H9 (cell line): ENCODE measurements around the gene FCHO1. TPM values are rescaled to one million over a fixed set of nuclear protein-coding genes. Genes with fewer than 3 reads are reported as not detected.

Experiments
- DNase-seq: peaks from one replicate; pipeline ENCODE4 v3.0.0-alpha.2; 2017
- H2AFZ ChIP-seq: one replicate; pipeline ENCODE4 v1.6.1; 2013; ENCODE audit warnings: mild to moderate bottlenecking, low read length, control low read depth, moderate library complexity
- H2AK5ac ChIP-seq: 2 replicates; pipeline ENCODE4 v1.6.1; 2013; ENCODE audit warnings: low read length, control low read depth, mixed read lengths; ENCODE audit not compliant: insufficient read length
- H2BK120ac ChIP-seq: one replicate; pipeline ENCODE4 v1.6.1; 2013; ENCODE audit warnings: low read depth, mild to moderate bottlenecking, low read length, control low read depth, inconsistent platforms; ENCODE audit not compliant: poor library complexity, severe bottlenecking
- H2BK12ac ChIP-seq: 2 replicates; pipeline ENCODE4 v1.6.1; 2013; ENCODE audit warnings: low read length, control low read depth, mixed read lengths, low read depth; ENCODE audit not compliant: insufficient read length
- H2BK15ac ChIP-seq: 2 replicates; pipeline ENCODE4 v1.6.1; 2013; ENCODE audit warnings: low read depth, low read length, control low read depth
- H2BK20ac ChIP-seq: one replicate; pipeline ENCODE4 v1.6.1; 2013; ENCODE audit warnings: low read depth, mild to moderate bottlenecking, low read length, control low read depth, inconsistent platforms; ENCODE audit not compliant: poor library complexity, severe bottlenecking
- H2BK5ac ChIP-seq: 2 replicates; pipeline ENCODE4 v1.6.1; 2013; ENCODE audit warnings: low read length, control low read depth, mixed read lengths; ENCODE audit not compliant: insufficient read length
- H3K14ac ChIP-seq: 2 replicates; pipeline ENCODE4 v1.6.1; 2013; ENCODE audit warnings: low read length, control low read depth; ENCODE audit not compliant: insufficient read depth
- H3K18ac ChIP-seq: 2 replicates; pipeline ENCODE4 v1.6.1; 2013; ENCODE audit warnings: low read depth, mild to moderate bottlenecking, mixed read lengths, low read length, control low read depth; ENCODE audit not compliant: insufficient read length
- H3K23ac ChIP-seq: 2 replicates; pipeline ENCODE4 v1.6.1; 2013; ENCODE audit warnings: low read length, control low read depth, mixed read lengths, low read depth; ENCODE audit not compliant: insufficient read length
- H3K23me2 ChIP-seq: 2 replicates; pipeline ENCODE4 v1.6.1; 2013; ENCODE audit warnings: low read depth, mild to moderate bottlenecking, mixed read lengths, low read length, control low read depth; ENCODE audit not compliant: insufficient read length, poor library complexity, severe bottlenecking
- H3K27ac ChIP-seq: 2 replicates; pipeline ENCODE4 v1.5.1; 2013; ENCODE audit warnings: low read length, control low read depth, mixed read lengths, low read depth; ENCODE audit not compliant: insufficient read length
- H3K27me3 ChIP-seq: 2 replicates; pipeline ENCODE4 v1.6.1; 2013; ENCODE audit warnings: low read length, control low read depth, inconsistent platforms; ENCODE audit not compliant: insufficient read depth
- H3K4ac ChIP-seq: 2 replicates; pipeline ENCODE4 v1.6.1; 2013; ENCODE audit warnings: low read depth, mild to moderate bottlenecking, control low read depth, inconsistent platforms, low read length, moderate library complexity
- H3K4me1 ChIP-seq: 2 replicates; pipeline ENCODE4 v1.6.1; 2013; ENCODE audit warnings: low read length, control low read depth, inconsistent platforms; ENCODE audit not compliant: insufficient read depth
- H3K4me2 ChIP-seq: 2 replicates; pipeline ENCODE4 v1.6.1; 2013; ENCODE audit warnings: low read length, control low read depth, mixed read lengths; ENCODE audit not compliant: insufficient read length, insufficient read depth
- H3K56ac ChIP-seq: 2 replicates; pipeline ENCODE4 v1.6.1; 2013; ENCODE audit warnings: low read depth, mild to moderate bottlenecking, mixed read lengths, low read length, control low read depth; ENCODE audit not compliant: insufficient read length
- H3K79me1 ChIP-seq: 2 replicates; pipeline ENCODE4 v1.6.1; 2013; ENCODE audit warnings: low read depth, mild to moderate bottlenecking, moderate library complexity, low read length, control low read depth, inconsistent platforms; ENCODE audit not compliant: insufficient read depth, poor library complexity, severe bottlenecking
- H3K79me2 ChIP-seq: 2 replicates; pipeline ENCODE4 v1.6.1; 2013; ENCODE audit warnings: low read length, control low read depth, inconsistent platforms; ENCODE audit not compliant: insufficient read depth
- H3K9ac ChIP-seq: 2 replicates; pipeline ENCODE4 v1.6.1; 2013; ENCODE audit warnings: low read length, control low read depth, mixed read lengths; ENCODE audit not compliant: insufficient read length; ENCODE audit errors: extremely low read depth
- H3K9me3 ChIP-seq: one replicate; pipeline ENCODE4 v1.6.1; 2013; ENCODE audit warnings: low read depth, low read length, inconsistent platforms; ENCODE audit not compliant: control insufficient read depth
- H3T11ph ChIP-seq: one replicate; pipeline ENCODE4 v1.6.1; 2013; ENCODE audit warnings: mild to moderate bottlenecking, low read length, control low read depth, inconsistent platforms
- H4K20me1 ChIP-seq: one replicate; pipeline ENCODE4 v1.6.1; 2013; ENCODE audit not compliant: control insufficient read depth, insufficient read length, insufficient read depth
- H4K5ac ChIP-seq: 2 replicates; pipeline ENCODE4 v1.6.1; 2013; ENCODE audit warnings: low read depth, mild to moderate bottlenecking, mixed read lengths, low read length, control low read depth; ENCODE audit not compliant: insufficient read length
- H4K8ac ChIP-seq: replicated peaks from 2 replicates; pipeline ENCODE4 v1.6.1; 2013; ENCODE audit warnings: low read length, control low read depth, mixed read lengths, low read depth; ENCODE audit not compliant: insufficient read length
- H4K91ac ChIP-seq: 2 replicates; pipeline ENCODE4 v1.6.1; 2013; ENCODE audit warnings: low read depth, mild to moderate bottlenecking, moderate library complexity, mixed read lengths, low read length, control low read depth; ENCODE audit not compliant: insufficient read length
- H3K27ac Mint-ChIP-seq, 3 experiments: 2 replicates in 2 of 3; 3 replicates in 1 of 3; pipeline ENCODE4 v1.8.0; 2020 to 2021; ENCODE audit warnings: mixed read lengths in 3 of 3, mild to moderate bottlenecking in 1 of 3, moderate library complexity in 1 of 3
- H3K27me3 Mint-ChIP-seq: 2 replicates; pipeline ENCODE4 v1.8.0; 2021; ENCODE audit warnings: low read depth, mild to moderate bottlenecking, moderate library complexity, mixed read lengths
- H3K36me3 Mint-ChIP-seq, 3 experiments: 2 replicates in 2 of 3; 3 replicates in 1 of 3; pipeline ENCODE4 v1.8.0; 2020 to 2021; ENCODE audit warnings: low read depth in 3 of 3, mixed read lengths in 3 of 3; ENCODE audit not compliant: insufficient read depth in 1 of 3
- H3K4me1 Mint-ChIP-seq, 2 experiments: 2 replicates each; pipeline ENCODE4 v1.8.0; 2020; ENCODE audit warnings: mixed read lengths in 2 of 2
- H3K4me3 Mint-ChIP-seq, 2 experiments: 2 replicates in 1 of 2; 3 replicates in 1 of 2; pipeline ENCODE4 v1.8.0; 2020 to 2021; ENCODE audit warnings: mild to moderate bottlenecking in 2 of 2, mixed read lengths in 2 of 2, moderate library complexity in 1 of 2
- H3K9me3 Mint-ChIP-seq, 2 experiments: 2 replicates in 1 of 2; 3 replicates in 1 of 2; pipeline ENCODE4 v1.8.0; 2020; ENCODE audit warnings: mild to moderate bottlenecking in 2 of 2, mixed read lengths in 2 of 2, moderate library complexity in 1 of 2
- CTCF ChIP-seq: fragments of 200-600 bp; sonication (generic); conservative IDR thresholded peaks from 3 replicates; pipeline ENCODE4 v1.8.0; 2021; ENCODE audit warnings: antibody characterized with exemption, mild to moderate bottlenecking
- WGBS: extraction: QIAGEN DNeasy Blood & Tissue Kit; methylation state at CpG from one replicate; pipeline ENCODE4 v1.1.7; 2013; ENCODE audit warnings: missing lambda C conversion rate, low lambda C conversion rate, mixed read lengths; ENCODE audit not compliant: insufficient read length; ENCODE audit errors: extremely low coverage; 5-methylcytosine and 5-hydroxymethylcytosine counted together
- total RNA-seq: library from RNA; stranded (reverse); gene quantifications from 2 replicates; pipeline ENCODE4 v1.2.1, GENCODE V29; 2021

FCHO1 gene
- total RNA-seq, 1 experiment from 2014 or later: 13.1 TPM

GRCh38 chr19:17784201-17785008 is 33.1 kb downstream of the FCHO1 start:
- H3K18ac ChIP-seq: no peak overlapping the region
- peaks cover 2% of the 10 kb centered on the region for H4K20me1 ChIP-seq
- no peaks in the 10 kb centered on the region for H3K9me3 Mint-ChIP-seq
- H4K8ac ChIP-seq: no peak overlapping the region
- no peak overlapping the region for H2AK5ac ChIP-seq
- no peak overlapping the region for H3K27ac ChIP-seq
- H3K23ac ChIP-seq: no peak overlapping the region
- peaks cover 7 to 10% of the 10 kb centered on the region in 2 experiments for H3K4me1 Mint-ChIP-seq
- no peaks in the 10 kb centered on the region for H3K9me3 ChIP-seq
- no peak overlapping the region for H2AFZ ChIP-seq
- no peaks in the 10 kb centered on the region for H3K4me1 ChIP-seq
- no peaks in the 10 kb centered on the region for H3K27me3 Mint-ChIP-seq
- no peak overlapping the region for H2BK20ac ChIP-seq
- no peaks in the 10 kb centered on the region for H3K79me1 ChIP-seq
- peaks cover under 1% of the 10 kb centered on the region for H3K23me2 ChIP-seq
- no peak overlapping the region for H2BK5ac ChIP-seq
- H4K91ac ChIP-seq: no peak overlapping the region
- WGBS: no CpG with 5 or more reads among the region's 32 CpGs
- no peak overlapping the region for H3K14ac ChIP-seq
- no peak overlapping the region for H4K5ac ChIP-seq
- H3K4ac ChIP-seq: no peak overlapping the region
- H3K36me3 Mint-ChIP-seq: peaks cover 11 to 19% (median 15%) of the 10 kb centered on the region in 3 experiments; a peak in 5 of 7 replicates
- TF ChIP-seq CTCF: peak; percentile 90
- no peak overlapping the region for H2BK15ac ChIP-seq
- H3K4me2 ChIP-seq: no peak overlapping the region
- H3K27me3 ChIP-seq: no peaks in the 10 kb centered on the region
- H2BK12ac ChIP-seq: no peak overlapping the region
- H3K79me2 ChIP-seq: no peaks in the 10 kb centered on the region
- no peak overlapping the region for H3K4me3 Mint-ChIP-seq
- peak; percentile 83 for DNase-seq
- no peak overlapping the region for H3K56ac ChIP-seq
- no peak overlapping the region for H3K9ac ChIP-seq
- H3T11ph ChIP-seq: no peak overlapping the region
- peak overlapping the region in 2 of 3 experiments; percentile 57 to 65; a peak in 2 of 7 replicates for H3K27ac Mint-ChIP-seq
- H2BK120ac ChIP-seq: no peak overlapping the region
